HepG2 (cell line): Measurements from ENCODE around the gene LRRN2. TPM values are rescaled to one million over a fixed set of nuclear protein-coding genes. Genes with fewer than 3 reads are reported as not detected.

ENCODE experiments used
- ATAC-seq: fragments of 200-7000 bp; cut with Tn5 transposase; 3 replicates; pipeline ENCODE4 v1.9.1; 2020; ENCODE audit warnings: mild to moderate bottlenecking, moderate library complexity
- BruUV-seq: library from RNA; stranded (reverse); fragments of 400-500 nt; replicated peaks from 2 replicates; lab custom pipeline; 2021; lab: Mats Ljungman, UMichigan
- CTCF ChIA-PET: fragments of 300-600 bp; formaldehyde crosslinking; extraction: SDS; loops from one replicate; lab custom pipeline; 2021; ENCODE audit warnings: low total read pairs, inconsistent platforms, low intra/inter-chr PET ratio; lab: Yijun Ruan, JAX
- POLR2A ChIA-PET: fragments of 350-600 bp; sonication (Branson Sonifier 250); formaldehyde crosslinking; loops from one replicate; lab custom pipeline; 2020; ENCODE audit warnings: antibody characterized with exemption, inconsistent platforms; lab: Yijun Ruan, JAX
- DNase-seq: peaks from one replicate; pipeline ENCODE4 v3.0.0-alpha.2; 2015; ENCODE audit warnings: low spot score
- FAIRE-seq: peaks from 3 replicates; lab custom pipeline; 2011; peaks lifted over from hg19 to GRCh38; lab: Jason Lieb, UNC
- H2AFZ ChIP-seq: one replicate; pipeline ENCODE4 v1.6.1; 2011; ENCODE audit warnings: low read length, inconsistent platforms
- H3K27ac ChIP-seq: fragments of 300-600 bp; 3 replicates; pipeline ENCODE4 v1.8.0; 2011; ENCODE audit warnings: mixed run types, mild to moderate bottlenecking, mixed read lengths, low read length, inconsistent platforms; ENCODE audit not compliant: insufficient read depth; ENCODE audit errors: extremely low read length
- H3K27me3 ChIP-seq, 2 experiments: fragments of 200-600 bp in 1 of 2; 2 replicates in 1 of 2; 3 replicates in 1 of 2; pipeline versions ENCODE4 v1.6.0 to v1.8.0; 2011; ENCODE audit warnings: low read length in 2 of 2, mild to moderate bottlenecking in 2 of 2, moderate library complexity in 2 of 2, inconsistent platforms in 1 of 2; ENCODE audit not compliant: insufficient read depth in 2 of 2, control insufficient read depth in 1 of 2
- H3K36me3 ChIP-seq, 2 experiments: fragments of 200-600 bp in 1 of 2; replicated peaks in 1 of 2; 2 replicates in 1 of 2; 3 replicates in 1 of 2; pipeline versions ENCODE4 v1.5.1 to v1.8.0; 2011; ENCODE audit warnings: low read length in 2 of 2, inconsistent platforms in 1 of 2; ENCODE audit not compliant: insufficient read depth in 2 of 2, control insufficient read depth in 1 of 2
- H3K4me1 ChIP-seq: 2 replicates; pipeline ENCODE4 v1.5.1; 2012; ENCODE audit warnings: low read length, inconsistent platforms; ENCODE audit not compliant: insufficient read depth
- H3K4me2 ChIP-seq: 2 replicates; pipeline ENCODE4 v1.6.0; 2011; ENCODE audit warnings: low read depth, low read length, inconsistent platforms
- H3K4me3 ChIP-seq, 3 experiments: fragments of 200-600 bp in 1 of 3; sonication (generic), shearing (Covaris generic) in 1 of 3; replicated peaks in 1 of 3; 2 replicates each; pipeline ENCODE4 v1.5.1; 2011 to 2016; ENCODE audit warnings: low read length in 3 of 3, inconsistent platforms in 2 of 3, low read depth in 2 of 3, mild to moderate bottlenecking in 2 of 3, control low read depth in 1 of 3, mixed read lengths in 1 of 3; ENCODE audit not compliant: insufficient read depth in 1 of 3
- H3K79me2 ChIP-seq: one replicate; pipeline ENCODE4 v1.6.1; 2011; ENCODE audit warnings: low read length, inconsistent platforms; ENCODE audit not compliant: insufficient read depth
- H3K9ac ChIP-seq: 2 replicates; pipeline ENCODE4 v1.6.0; 2011; ENCODE audit warnings: mild to moderate bottlenecking, low read depth, low read length, inconsistent platforms; ENCODE audit not compliant: insufficient read depth
- H3K9me3 ChIP-seq: 2 replicates; pipeline ENCODE4 v1.5.1; 2012; ENCODE audit warnings: mild to moderate bottlenecking, low read length
- H4K20me1 ChIP-seq: 2 replicates; pipeline ENCODE4 v1.6.0; 2011; ENCODE audit warnings: inconsistent platforms, mild to moderate bottlenecking, low read length, moderate library complexity; ENCODE audit not compliant: insufficient read depth
- ADNP ChIP-seq: sonication (generic); formaldehyde crosslinking; IDR thresholded peaks from 2 replicates; pipeline ENCODE4 v1.4.0; 2020; ENCODE audit warnings: missing genetic modification reagents
- CHD2 ChIP-seq: IDR thresholded peaks from 2 replicates; pipeline ENCODE4 v1.6.1; 2011; ENCODE audit warnings: low read depth, low read length, improper control_type of control experiment
- MAFK ChIP-seq, 2 experiments: IDR thresholded peaks in 1 of 2; conservative IDR thresholded peaks in 1 of 2; 2 replicates each; pipeline ENCODE4 v1.6.1; 2011; ENCODE audit warnings: improper control_type of control experiment in 2 of 2, low read length in 2 of 2
- MYC ChIP-seq: sonication (generic); formaldehyde crosslinking; IDR thresholded peaks from 2 replicates; pipeline ENCODE4 v1.9.0; 2021; ENCODE audit warnings: missing genetic modification reagents, borderline replicate concordance
- SP1 ChIP-seq, 2 experiments: fragments of 450-650 bp in 1 of 2; sonication (generic) in 1 of 2; formaldehyde crosslinking in 1 of 2; IDR thresholded peaks; 2 replicates each; pipeline versions ENCODE4 v1.4.0 to v1.6.1; 2016 to 2020; ENCODE audit warnings: missing genetic modification reagents in 1 of 2
- TBP ChIP-seq: sonication (generic); formaldehyde crosslinking; IDR thresholded peaks from 2 replicates; pipeline ENCODE4 v1.5.0; 2020; ENCODE audit warnings: missing genetic modification reagents
- ZBTB37 ChIP-seq: sonication (generic); formaldehyde crosslinking; IDR thresholded peaks from 2 replicates; pipeline ENCODE4 v1.4.0; 2020; ENCODE audit warnings: mild to moderate bottlenecking, missing genetic modification reagents
- ZNF260 ChIP-seq: sonication (generic); formaldehyde crosslinking; IDR thresholded peaks from 2 replicates; pipeline ENCODE4 v1.4.0; 2020; ENCODE audit warnings: missing genetic modification reagents, low read depth, mild to moderate bottlenecking, borderline replicate concordance
- ZNF451 ChIP-seq: sonication (generic); formaldehyde crosslinking; IDR thresholded peaks from 2 replicates; pipeline ENCODE4 v1.5.0; 2020; ENCODE audit warnings: mild to moderate bottlenecking, missing genetic modification reagents
- ZNF496 ChIP-seq: sonication (generic); formaldehyde crosslinking; IDR thresholded peaks from 2 replicates; pipeline ENCODE4 v1.8.1; 2023; ENCODE audit warnings: mild to moderate bottlenecking, moderate library complexity, missing genetic modification reagents; ENCODE audit not compliant: insufficient replicate concordance
- ZNF512 ChIP-seq: sonication (generic); formaldehyde crosslinking; IDR thresholded peaks from 2 replicates; pipeline ENCODE4 v1.4.0; 2020; ENCODE audit warnings: mild to moderate bottlenecking, missing genetic modification reagents
- WGBS: methylation state at CpG from one replicate; pipeline ENCODE4 v1.1.6; 2017; ENCODE audit warnings: low lambda C conversion rate; 5-methylcytosine and 5-hydroxymethylcytosine counted together
- in situ Hi-C: cut with HindIII; loops from 2 replicates; pipeline ENCODE4 v1.10.0; 2017; ENCODE audit warnings: low pct_unique_long_range_greater_than_20kb; ENCODE audit not compliant: extremely low pct_ligation_motif_present
- intact Hi-C: fragments of 100-400 bp; cut with micrococcal nuclease; formaldehyde crosslinking; loops from one replicate; pipeline ENCODE4 v1.10.0; 2022; ENCODE audit not compliant: unreplicated experiment
- polyA plus RNA-seq, 8 experiments: library from polyadenylated mRNA; depleted of rRNA in 3 of 8; stranded (reverse) in 7 of 8; unstranded in 1 of 8; fragments of >200 nt; fragmentation: Illumina TruSeq in 4 of 8; extraction: Trizol in 4 of 8; gene quantifications; 2 replicates each; pipeline versions ENCODE4 v1.2.1 to v1.2.3, GENCODE V29; 2011 to 2016; ENCODE audit warnings: low read depth in 4 of 8, missing spikeins in 1 of 8, mixed read lengths in 1 of 8; ENCODE audit not compliant: insufficient read depth in 1 of 8
- total RNA-seq, 5 experiments: library from RNA; depleted of rRNA; stranded (reverse); fragments of >200 nt; fragmentation: Illumina TruSeq; extraction: Trizol; gene quantifications; 2 replicates each; pipeline ENCODE4 v1.2.3, GENCODE V29; 2016; ENCODE audit warnings: low read depth in 1 of 5

The LRRN2 gene
- total and polyA plus RNA-seq, 2 of the 13 experiments (the other 11 are each of a cell fraction or from before 2014, with no cell fraction given), result not detected

GRCh38 chr1:204673909-204674649 lies 11.5 kb downstream of the LRRN2 start:
- ATAC-seq (no peak), DNase-seq (no peak), FAIRE-seq (no peak)
- Histone ChIP-seq H3K4me2 (no peak overlapping the region), H3K4me3 (no peak overlapping the region), H3K27ac (no peak overlapping the region), H3K4me1 (no peaks in the 10 kb centered on the region), H4K20me1 (no peaks in the 10 kb centered on the region), H3K9ac (no peak overlapping the region), H3K27me3 (peaks cover 3 to 20% of the 10 kb centered on the region in 2 experiments; a peak in 4 of 5 replicates), H3K79me2 (no peaks in the 10 kb centered on the region), H3K9me3 (no peaks in the 10 kb centered on the region), H3K36me3 (no peaks in the 10 kb centered on the region), H2AFZ (no peak overlapping the region)
- CTCF ChIA-PET, result no interaction called here
- BruUV-seq, result no TSS peak
- 21% methylated on average over 6 of the region's 8 CpGs for WGBS
- intact Hi-C loops (no loop called here), in situ Hi-C loops (no loop called here)
- no peak for TF ChIP-seq ZNF260 (CRISPR knock-in tag)
- no peak for TF ChIP-seq ADNP (CRISPR knock-in tag)
- no peak for TF ChIP-seq SP1 (IDR thresholded peaks at IDR 0.05)
- no peak for TF ChIP-seq SP1 (CRISPR knock-in tag; IDR thresholded peaks at IDR 0.05)
- no peak for TF ChIP-seq ZNF496
- no peak for TF ChIP-seq ZNF451 (CRISPR knock-in tag)
- TF ChIP-seq TBP (CRISPR knock-in tag), result no peak
- no peak for TF ChIP-seq ZNF512 (CRISPR knock-in tag)
- TF ChIP-seq ZBTB37 (CRISPR knock-in tag), result no peak
- no peak for TF ChIP-seq MAFK (conservative IDR thresholded peaks at IDR 0.05 in 1 of 2, IDR thresholded peaks at IDR 0.05 in 1 of 2; ENCODE audit: low read length in 2 of 2)
- no peak for TF ChIP-seq CHD2
- TF ChIP-seq MYC (CRISPR knock-in tag), result no peak
- POLR2A ChIA-PET, result no interaction called here
